DOHH2 (cell line): ENCODE measurements around the gene INHBC.

Experiments used
- H3F3A ChIP-seq: fragments of 200-600 bp; sonication (generic), shearing (Covaris generic); 2 replicates; pipeline ENCODE4 v1.6.0; 2016; ENCODE audit warnings: antibody characterized with exemption, mild to moderate bottlenecking; ENCODE audit not compliant: control insufficient read depth, insufficient read depth
- H3K27ac ChIP-seq: fragments of 200-600 bp; sonication (generic); 2 replicates; pipeline ENCODE4 v1.5.1; 2014; ENCODE audit warnings: low read depth, mild to moderate bottlenecking, low read length, moderate library complexity
- H3K27me3 ChIP-seq: fragments of 200-600 bp; sonication (generic); 2 replicates; pipeline ENCODE4 v1.6.1; 2014; ENCODE audit warnings: mild to moderate bottlenecking, low read length, mixed read lengths; ENCODE audit not compliant: control insufficient read depth
- H3K36me3 ChIP-seq: fragments of 200-600 bp; sonication (generic); 2 replicates; pipeline ENCODE4 v1.6.1; 2014; ENCODE audit warnings: mild to moderate bottlenecking, low read length, moderate library complexity, mixed read lengths; ENCODE audit not compliant: control insufficient read depth
- H3K4me1 ChIP-seq: fragments of 200-600 bp; sonication (generic); 2 replicates; pipeline ENCODE4 v1.6.1; 2014; ENCODE audit warnings: mild to moderate bottlenecking, low read length, mixed read lengths; ENCODE audit not compliant: control insufficient read depth
- H3K4me2 ChIP-seq: fragments of 200-600 bp; sonication (generic); 2 replicates; pipeline ENCODE4 v1.6.0; 2014; ENCODE audit warnings: mild to moderate bottlenecking, low read length, moderate library complexity
- H3K4me3 ChIP-seq: fragments of 200-600 bp; sonication (generic); 2 replicates; pipeline ENCODE4 v1.5.1; 2014; ENCODE audit warnings: mild to moderate bottlenecking, low read length, mixed read lengths
- H3K79me2 ChIP-seq: fragments of 200-600 bp; sonication (generic); 2 replicates; pipeline ENCODE4 v1.6.1; 2014; ENCODE audit warnings: mild to moderate bottlenecking, low read length, mixed read lengths; ENCODE audit not compliant: control insufficient read depth
- H3K9me2 ChIP-seq: fragments of 200-600 bp; sonication (generic); replicated peaks from 2 replicates; pipeline ENCODE4 v1.6.1; 2014; ENCODE audit warnings: mild to moderate bottlenecking, low read length, mixed read lengths; ENCODE audit not compliant: control insufficient read depth
- H3K9me3 ChIP-seq: fragments of 200-600 bp; sonication (generic); 2 replicates; pipeline ENCODE4 v1.6.1; 2014; ENCODE audit warnings: antibody characterized with exemption, low read length, mixed read lengths; ENCODE audit not compliant: control insufficient read depth, insufficient read depth
- H4K20me1 ChIP-seq: fragments of 200-600 bp; sonication (generic); 2 replicates; pipeline ENCODE4 v1.6.0; 2014; ENCODE audit warnings: low read depth, mild to moderate bottlenecking, antibody characterized with exemption, low read length, moderate library complexity; ENCODE audit not compliant: control insufficient read depth, insufficient read depth
- EZH2phosphoT487 ChIP-seq: fragments of 200-600 bp; sonication (generic); IDR thresholded peaks from 2 replicates; pipeline ENCODE4 v1.6.1; 2017; ENCODE audit warnings: borderline replicate concordance, mild to moderate bottlenecking, antibody characterized with exemption, low read length, moderate library complexity, mixed read lengths
- TF ChIP-seq, protein P1 (sequence below): fragments of 200-600 bp; sonication (generic); IDR thresholded peaks from one replicate; pipeline ENCODE4 v1.5.1; 2014; ENCODE audit warnings: antibody characterized with exemption, mild to moderate bottlenecking, low read depth, low read length; ENCODE audit not compliant: poor library complexity, severe bottlenecking

INHBC gene

DNA sequence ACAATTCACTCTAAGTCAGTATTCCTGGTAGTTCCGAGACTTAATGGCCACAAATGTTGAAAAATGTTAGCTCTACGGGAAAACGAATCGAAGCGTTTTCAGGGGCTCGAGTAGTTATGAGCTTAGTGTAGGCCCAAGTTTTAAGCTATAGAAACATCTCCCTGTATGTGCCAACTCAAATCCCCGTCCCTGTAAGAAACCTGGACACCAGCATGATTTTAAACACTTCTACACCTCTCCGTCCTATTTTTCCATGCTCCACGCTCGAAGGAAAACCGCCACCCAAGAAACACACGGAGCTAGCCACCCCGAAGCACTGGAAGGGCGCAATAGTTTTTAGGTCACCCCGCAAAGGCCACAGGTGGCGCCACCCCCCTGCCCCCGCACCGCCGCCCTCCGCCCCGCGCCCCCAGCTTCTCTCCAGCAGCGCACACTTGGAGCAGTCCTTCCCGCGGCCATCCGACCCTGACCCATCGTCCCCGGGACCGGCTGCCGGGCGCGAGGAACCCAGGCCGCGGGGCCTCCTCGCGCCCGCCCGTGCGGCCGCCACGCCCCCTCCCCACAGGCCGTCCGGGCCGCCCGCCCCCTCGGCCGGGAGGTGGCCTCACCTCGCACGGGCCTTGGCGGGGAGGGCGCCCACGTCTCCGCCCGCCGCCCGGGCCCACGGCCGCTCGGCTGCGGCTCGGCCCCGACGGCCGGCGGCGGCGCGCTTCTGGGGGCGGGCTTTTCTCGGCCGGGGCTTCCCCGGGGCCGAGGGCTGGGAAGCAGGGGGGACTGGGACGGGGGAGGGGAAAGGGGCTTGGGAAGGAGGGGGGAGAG, 4.3 kb upstream of the INHBC start:
- no peak for TF ChIP-seq EZH2phosphoT487
- TF ChIP-seq, protein P1, sequence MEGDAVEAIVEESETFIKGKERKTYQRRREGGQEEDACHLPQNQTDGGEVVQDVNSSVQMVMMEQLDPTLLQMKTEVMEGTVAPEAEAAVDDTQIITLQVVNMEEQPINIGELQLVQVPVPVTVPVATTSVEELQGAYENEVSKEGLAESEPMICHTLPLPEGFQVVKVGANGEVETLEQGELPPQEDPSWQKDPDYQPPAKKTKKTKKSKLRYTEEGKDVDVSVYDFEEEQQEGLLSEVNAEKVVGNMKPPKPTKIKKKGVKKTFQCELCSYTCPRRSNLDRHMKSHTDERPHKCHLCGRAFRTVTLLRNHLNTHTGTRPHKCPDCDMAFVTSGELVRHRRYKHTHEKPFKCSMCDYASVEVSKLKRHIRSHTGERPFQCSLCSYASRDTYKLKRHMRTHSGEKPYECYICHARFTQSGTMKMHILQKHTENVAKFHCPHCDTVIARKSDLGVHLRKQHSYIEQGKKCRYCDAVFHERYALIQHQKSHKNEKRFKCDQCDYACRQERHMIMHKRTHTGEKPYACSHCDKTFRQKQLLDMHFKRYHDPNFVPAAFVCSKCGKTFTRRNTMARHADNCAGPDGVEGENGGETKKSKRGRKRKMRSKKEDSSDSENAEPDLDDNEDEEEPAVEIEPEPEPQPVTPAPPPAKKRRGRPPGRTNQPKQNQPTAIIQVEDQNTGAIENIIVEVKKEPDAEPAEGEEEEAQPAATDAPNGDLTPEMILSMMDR = peak; percentile 37
- H3K4me1 ChIP-seq = peaks cover 24% of the 10 kb centered on the region
- no peaks in the 10 kb centered on the region for H3K9me3 ChIP-seq
- H3F3A ChIP-seq = peaks cover 3% of the 10 kb centered on the region; the same call in 1 of the 2 replicates
- peak overlapping the region; percentile 94 for H3K4me2 ChIP-seq
- peaks cover 15% of the 10 kb centered on the region for H3K36me3 ChIP-seq
- H3K79me2 ChIP-seq = peaks cover 47% of the 10 kb centered on the region
- H3K27me3 ChIP-seq = no peaks in the 10 kb centered on the region
- no peaks in the 10 kb centered on the region for H3K9me2 ChIP-seq
- H3K27ac ChIP-seq = peak overlapping the region; percentile 68
- H4K20me1 ChIP-seq = no peaks in the 10 kb centered on the region
- H3K4me3 ChIP-seq = peak overlapping the region; percentile 97

DNA sequence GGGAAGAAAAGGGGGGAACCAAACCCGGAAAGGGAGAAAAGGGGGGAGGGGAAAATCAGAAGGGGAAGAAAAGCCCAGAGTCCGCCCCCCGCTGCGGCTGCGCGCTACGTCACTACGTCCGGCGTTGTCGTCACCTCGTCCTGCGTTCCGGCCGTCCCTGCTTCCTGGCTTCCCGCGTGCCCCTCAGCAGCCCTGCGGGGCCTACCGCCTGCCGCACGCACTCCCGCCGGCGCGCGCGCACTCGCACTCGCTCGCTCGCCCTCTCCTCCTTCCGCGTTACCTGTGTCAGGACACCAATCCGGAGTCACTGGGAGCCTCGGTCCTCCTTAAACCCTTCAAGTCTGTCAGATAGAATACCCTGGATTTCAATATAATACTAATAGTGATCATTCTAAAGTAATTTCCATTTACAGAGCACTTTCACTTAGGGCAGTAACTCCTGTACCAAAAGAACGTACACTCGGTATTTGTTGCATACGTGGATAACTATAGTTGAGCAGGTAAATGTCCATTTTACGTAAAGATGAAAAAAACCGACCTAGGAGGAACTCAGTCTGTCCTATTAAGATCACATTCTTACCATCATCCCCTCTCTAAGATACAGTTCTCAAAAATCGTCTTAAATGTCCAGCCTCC, 3.5 kb upstream of the INHBC start, which contains the start of gene R3HDM2:
Gene R3HDM2, minus strand, starts transcription at position 113 of the 636 bp plus-strand sequence. CDS start 120,615 bp downstream, outside the sequence.
- Histone ChIP-seq H3K4me1 (peaks cover 24% of the 10 kb centered on the region), H3F3A (peaks cover 3% of the 10 kb centered on the region; the same call in 1 of the 2 replicates), H3K79me2 (peaks cover 41% of the 10 kb centered on the region), H3K4me3 (peak within 1 kb of the TSS; percentile 97), H3K9me3 (no peaks in the 10 kb centered on the region), H3K27ac (peak within 1 kb of the TSS; percentile 68), H4K20me1 (no peaks in the 10 kb centered on the region), H3K36me3 (peaks cover 10% of the 10 kb centered on the region), H3K4me2 (peak within 1 kb of the TSS; percentile 94), H3K27me3 (no peaks in the 10 kb centered on the region), H3K9me2 (no peaks in the 10 kb centered on the region)
- no peak for TF ChIP-seq EZH2phosphoT487
- TF ChIP-seq, protein P1 = no peak

DNA sequence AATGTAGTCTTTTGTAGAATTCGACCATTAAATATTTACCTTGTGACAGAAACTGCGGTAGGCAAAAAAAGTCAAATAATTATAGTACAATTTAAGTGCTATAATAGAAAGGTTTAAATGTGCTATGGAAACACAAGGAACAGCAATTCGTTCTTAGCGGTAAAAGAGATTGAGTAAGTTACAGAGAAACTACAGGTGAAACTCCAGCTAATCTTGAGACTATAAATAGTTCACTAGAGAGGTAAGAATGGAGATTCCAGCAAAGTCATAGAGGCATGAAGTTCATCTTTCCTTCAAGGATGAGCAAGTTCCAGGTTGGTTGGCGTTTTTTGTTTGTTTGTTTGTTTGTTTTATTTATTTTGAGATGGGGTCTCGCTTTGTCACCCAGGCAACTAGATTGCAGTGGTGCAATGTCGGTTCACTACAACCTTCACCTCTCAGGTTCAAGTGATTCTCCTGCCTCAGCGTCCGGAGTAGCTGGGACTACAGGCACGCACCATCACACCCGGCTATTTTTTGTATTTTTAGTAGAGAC, 2.9 kb upstream of the INHBC start:
- Histone ChIP-seq H3K79me2 (peaks cover 34% of the 10 kb centered on the region), H3K9me2 (no peaks in the 10 kb centered on the region), H3K4me3 (peak overlapping the region; percentile 97), H3K27me3 (no peaks in the 10 kb centered on the region), H4K20me1 (no peaks in the 10 kb centered on the region), H3K4me2 (peak overlapping the region; percentile 75), H3K27ac (peak overlapping the region; percentile 68), H3K36me3 (peaks cover 5% of the 10 kb centered on the region), H3K4me1 (peaks cover 21% of the 10 kb centered on the region), H3K9me3 (no peaks in the 10 kb centered on the region), H3F3A (no peaks in the 10 kb centered on the region)
- TF ChIP-seq EZH2phosphoT487 = no peak
- TF ChIP-seq, protein P1 = no peak
